OCI-LY1 (cell line): ENCODE measurements around the gene IL1RAPL1.

Source experiments
- H2AFZ ChIP-seq: fragments of 200-600 bp; sonication (generic), shearing (Covaris generic); 2 replicates; pipeline ENCODE4 v1.6.0; 2014; ENCODE audit warnings: antibody characterized with exemption, mild to moderate bottlenecking, low read length
- H3F3A ChIP-seq: fragments of 200-600 bp; sonication (generic), shearing (Covaris generic); 2 replicates; pipeline ENCODE4 v1.6.0; 2014; ENCODE audit warnings: mild to moderate bottlenecking, antibody characterized with exemption, low read length, moderate library complexity; ENCODE audit not compliant: insufficient read depth
- H3K27ac ChIP-seq: fragments of 200-600 bp; sonication (generic); 2 replicates; pipeline ENCODE4 v1.5.1; 2014; ENCODE audit warnings: low read length, mixed run types, mild to moderate bottlenecking, low read depth; ENCODE audit not compliant: poor library complexity, severe bottlenecking
- H3K27me3 ChIP-seq: fragments of 200-600 bp; sonication (generic); 2 replicates; pipeline ENCODE4 v1.6.0; 2014; ENCODE audit warnings: antibody characterized with exemption, mild to moderate bottlenecking, low read length, moderate library complexity; ENCODE audit not compliant: insufficient read depth
- H3K36me3 ChIP-seq: fragments of 200-600 bp; sonication (generic); 2 replicates; pipeline ENCODE4 v1.6.1; 2014; ENCODE audit warnings: mild to moderate bottlenecking, antibody characterized with exemption, low read length, moderate library complexity, mixed read lengths; ENCODE audit not compliant: insufficient read depth
- H3K4me1 ChIP-seq: fragments of 200-600 bp; sonication (generic); 2 replicates; pipeline ENCODE4 v1.5.1; 2014; ENCODE audit warnings: mild to moderate bottlenecking, low read length, moderate library complexity; ENCODE audit not compliant: insufficient read depth, severe bottlenecking
- H3K4me2 ChIP-seq: fragments of 200-600 bp; sonication (generic), shearing (Covaris generic); 2 replicates; pipeline ENCODE4 v1.6.1; 2014; ENCODE audit warnings: low read length
- H3K4me3 ChIP-seq: fragments of 200-600 bp; sonication (generic); 2 replicates; pipeline ENCODE4 v1.5.1; 2014; ENCODE audit warnings: low read length, low read depth, mild to moderate bottlenecking, mixed read lengths; ENCODE audit not compliant: poor library complexity, severe bottlenecking
- H3K79me2 ChIP-seq: fragments of 200-600 bp; shearing (Covaris generic); 2 replicates; pipeline ENCODE4 v1.6.1; 2016; ENCODE audit warnings: mixed run types, low read length, mixed read lengths; ENCODE audit not compliant: insufficient read depth
- H3K9ac ChIP-seq: fragments of 200-600 bp; sonication (generic), shearing (Covaris generic); 2 replicates; pipeline ENCODE4 v1.6.1; 2014; ENCODE audit warnings: mild to moderate bottlenecking, low read length, mixed read lengths
- H3K9me2 ChIP-seq: fragments of 200-600 bp; sonication (generic), shearing (Covaris generic); 2 replicates; pipeline ENCODE4 v1.6.1; 2014; ENCODE audit warnings: low read depth, mild to moderate bottlenecking, low read length, mixed read lengths
- H3K9me3 ChIP-seq: fragments of 200-600 bp; shearing (Covaris generic); 2 replicates; pipeline ENCODE4 v1.6.1; 2014; ENCODE audit warnings: low read length, mixed read lengths
- H4K20me1 ChIP-seq: fragments of 200-600 bp; sonication (generic), shearing (Covaris generic); 2 replicates; pipeline ENCODE4 v1.6.0; 2016; ENCODE audit warnings: mild to moderate bottlenecking, low read length; ENCODE audit not compliant: insufficient read depth
- EZH2 ChIP-seq: fragments of 200-600 bp; sonication (generic), shearing (Covaris generic); IDR thresholded peaks from 2 replicates; pipeline ENCODE4 v1.8.0; 2017; ENCODE audit warnings: borderline replicate concordance, mixed run types, mild to moderate bottlenecking, antibody characterized with exemption, low read length, moderate library complexity, mixed read lengths
- TF ChIP-seq, protein P1 (sequence below): fragments of 200-600 bp; sonication (generic), shearing (Covaris generic); IDR thresholded peaks from 2 replicates; pipeline ENCODE4 v1.5.1; 2017; ENCODE audit warnings: mild to moderate bottlenecking, antibody characterized with exemption, low read length, moderate library complexity, mixed read lengths

The IL1RAPL1 gene

DNA sequence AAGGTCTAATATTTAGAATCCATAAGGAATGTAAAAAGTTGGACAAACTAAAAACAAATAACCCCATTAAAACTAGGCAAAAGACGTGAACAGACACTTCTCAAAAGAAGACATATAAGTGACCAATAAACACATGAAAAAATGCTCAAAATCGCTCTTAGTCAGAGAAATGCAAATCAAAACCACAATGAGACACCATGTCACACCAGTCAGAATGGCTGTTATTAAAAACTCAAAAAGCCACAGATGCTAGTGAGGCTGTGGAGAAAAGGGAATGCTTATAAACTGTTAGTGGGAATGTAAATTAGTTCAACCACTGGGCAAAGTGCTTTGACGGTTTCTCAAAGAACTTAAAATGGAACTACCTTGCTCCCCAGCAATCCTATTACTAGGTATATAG, 953.8 kb downstream of the IL1RAPL1 start:
- no peaks in the 10 kb centered on the region for H3K4me1 ChIP-seq
- TF ChIP-seq, protein P1, sequence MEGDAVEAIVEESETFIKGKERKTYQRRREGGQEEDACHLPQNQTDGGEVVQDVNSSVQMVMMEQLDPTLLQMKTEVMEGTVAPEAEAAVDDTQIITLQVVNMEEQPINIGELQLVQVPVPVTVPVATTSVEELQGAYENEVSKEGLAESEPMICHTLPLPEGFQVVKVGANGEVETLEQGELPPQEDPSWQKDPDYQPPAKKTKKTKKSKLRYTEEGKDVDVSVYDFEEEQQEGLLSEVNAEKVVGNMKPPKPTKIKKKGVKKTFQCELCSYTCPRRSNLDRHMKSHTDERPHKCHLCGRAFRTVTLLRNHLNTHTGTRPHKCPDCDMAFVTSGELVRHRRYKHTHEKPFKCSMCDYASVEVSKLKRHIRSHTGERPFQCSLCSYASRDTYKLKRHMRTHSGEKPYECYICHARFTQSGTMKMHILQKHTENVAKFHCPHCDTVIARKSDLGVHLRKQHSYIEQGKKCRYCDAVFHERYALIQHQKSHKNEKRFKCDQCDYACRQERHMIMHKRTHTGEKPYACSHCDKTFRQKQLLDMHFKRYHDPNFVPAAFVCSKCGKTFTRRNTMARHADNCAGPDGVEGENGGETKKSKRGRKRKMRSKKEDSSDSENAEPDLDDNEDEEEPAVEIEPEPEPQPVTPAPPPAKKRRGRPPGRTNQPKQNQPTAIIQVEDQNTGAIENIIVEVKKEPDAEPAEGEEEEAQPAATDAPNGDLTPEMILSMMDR = no peak
- no peak for TF ChIP-seq EZH2
- H3K9ac ChIP-seq = no peak overlapping the region
- H3K27ac ChIP-seq = no peak overlapping the region
- no peaks in the 10 kb centered on the region for H4K20me1 ChIP-seq
- H3K79me2 ChIP-seq = no peaks in the 10 kb centered on the region
- no peak overlapping the region for H3K4me3 ChIP-seq
- H2AFZ ChIP-seq = no peak overlapping the region
- H3K9me2 ChIP-seq = no peaks in the 10 kb centered on the region
- no peaks in the 10 kb centered on the region for H3K9me3 ChIP-seq
- H3K36me3 ChIP-seq = no peaks in the 10 kb centered on the region
- no peak overlapping the region for H3K4me2 ChIP-seq
- H3F3A ChIP-seq = no peaks in the 10 kb centered on the region
- H3K27me3 ChIP-seq = no peaks in the 10 kb centered on the region

DNA sequence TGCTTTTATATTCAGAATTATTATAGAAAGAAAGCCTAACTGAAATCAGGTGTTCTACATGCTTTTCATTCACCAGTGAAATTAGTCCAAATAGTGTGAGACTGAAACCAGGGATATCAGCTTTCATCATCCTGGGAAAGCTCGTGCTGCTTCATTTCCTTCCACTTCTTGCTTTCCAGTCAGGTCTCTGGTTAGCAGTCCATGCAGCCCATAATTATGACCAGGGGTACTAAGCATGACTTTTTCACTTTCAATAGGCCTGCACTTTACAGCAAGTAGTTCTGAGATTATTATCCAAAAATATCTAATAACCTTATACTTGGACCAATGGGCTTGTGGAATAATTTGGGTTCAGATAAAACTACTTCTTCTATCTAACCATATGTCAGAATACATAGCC, 954.9 kb downstream of the IL1RAPL1 start:
- Histone ChIP-seq H3F3A (no peaks in the 10 kb centered on the region), H3K9ac (no peak overlapping the region), H3K4me2 (no peak overlapping the region), H3K4me1 (no peaks in the 10 kb centered on the region), H2AFZ (no peak overlapping the region), H3K9me3 (no peaks in the 10 kb centered on the region), H3K36me3 (no peaks in the 10 kb centered on the region), H4K20me1 (no peaks in the 10 kb centered on the region), H3K27ac (no peak overlapping the region), H3K4me3 (no peak overlapping the region), H3K79me2 (no peaks in the 10 kb centered on the region), H3K9me2 (no peaks in the 10 kb centered on the region), H3K27me3 (no peaks in the 10 kb centered on the region)
- TF ChIP-seq EZH2 = no peak
- TF ChIP-seq, protein P1 = no peak

DNA sequence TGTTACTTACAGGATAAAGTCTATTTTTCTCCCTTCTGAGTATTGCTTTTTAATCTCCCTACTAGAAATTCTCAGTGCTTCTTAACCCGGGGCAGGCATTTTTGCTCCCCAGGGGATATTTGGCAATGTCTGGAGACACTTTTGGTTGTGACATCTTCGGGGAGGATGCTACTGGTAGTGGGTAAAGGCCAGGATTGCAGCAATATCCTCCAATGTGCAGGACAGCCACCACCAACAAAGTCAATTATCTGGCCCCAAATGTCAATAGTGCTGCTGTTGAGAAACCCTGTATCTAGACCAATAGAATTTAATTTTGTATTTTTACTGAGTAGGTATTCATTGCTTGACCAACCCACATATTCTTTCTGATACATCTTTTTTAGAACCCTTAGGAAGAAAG, 958.6 kb downstream of the IL1RAPL1 start:
- no peaks in the 10 kb centered on the region for H3K36me3 ChIP-seq
- no peak overlapping the region for H2AFZ ChIP-seq
- no peak overlapping the region for H3K9ac ChIP-seq
- no peak overlapping the region for H3K4me3 ChIP-seq
- TF ChIP-seq, protein P1 = no peak
- no peak for TF ChIP-seq EZH2
- H3K79me2 ChIP-seq = no peaks in the 10 kb centered on the region
- H4K20me1 ChIP-seq = no peaks in the 10 kb centered on the region
- no peaks in the 10 kb centered on the region for H3K9me2 ChIP-seq
- no peak overlapping the region for H3K27ac ChIP-seq
- no peak overlapping the region for H3K4me2 ChIP-seq
- no peaks in the 10 kb centered on the region for H3K4me1 ChIP-seq
- H3K9me3 ChIP-seq = no peaks in the 10 kb centered on the region
- H3F3A ChIP-seq = no peaks in the 10 kb centered on the region
- no peaks in the 10 kb centered on the region for H3K27me3 ChIP-seq
